Large intestine (tissue), 3 donors: ENCODE results near the gene R3HCC1L. TPM values are rescaled to one million over a fixed set of nuclear protein-coding genes. Genes with fewer than 3 reads are reported as not detected.

Experiments
- DNase-seq, 2 donors: peaks; one replicate each; pipeline versions ENCODE4 v3.0.0 to v3.0.0-alpha.2; 2013
- H3K27ac ChIP-seq: one replicate; pipeline ENCODE4 v1.5.1; 2013; ENCODE audit warnings: low read length
- H3K27me3 ChIP-seq: 2 replicates; pipeline ENCODE4 v1.6.1; 2013; ENCODE audit warnings: low read length; ENCODE audit not compliant: control insufficient read depth, insufficient read depth
- H3K36me3 ChIP-seq: 2 replicates; pipeline ENCODE4 v1.6.1; 2013; ENCODE audit warnings: low read length; ENCODE audit not compliant: control insufficient read depth, insufficient read depth
- H3K4me1 ChIP-seq: one replicate; pipeline ENCODE4 v1.6.1; 2013; ENCODE audit warnings: low read length; ENCODE audit not compliant: control insufficient read depth, insufficient read depth
- H3K4me3 ChIP-seq: one replicate; pipeline ENCODE4 v1.5.1; 2013; ENCODE audit warnings: low read length
- H3K9me3 ChIP-seq: one replicate; pipeline ENCODE4 v1.6.1; 2013; ENCODE audit warnings: mild to moderate bottlenecking, low read depth, low read length, moderate library complexity; ENCODE audit not compliant: control insufficient read depth
- WGBS: methylation state at CpG from one replicate; pipeline ENCODE4 v1.1.5; 2013; ENCODE audit warnings: low lambda C conversion rate; ENCODE audit not compliant: insufficient coverage; 5-methylcytosine and 5-hydroxymethylcytosine counted together
- polyA plus RNA-seq: library from polyadenylated mRNA; unstranded; fragments of 120-200 nt; gene quantifications from one replicate; pipeline ENCODE4 v1.2.1, GENCODE V29; 2013

Gene R3HCC1L
- polyA plus RNA-seq, 1 donor = 18.2 TPM

DNA sequence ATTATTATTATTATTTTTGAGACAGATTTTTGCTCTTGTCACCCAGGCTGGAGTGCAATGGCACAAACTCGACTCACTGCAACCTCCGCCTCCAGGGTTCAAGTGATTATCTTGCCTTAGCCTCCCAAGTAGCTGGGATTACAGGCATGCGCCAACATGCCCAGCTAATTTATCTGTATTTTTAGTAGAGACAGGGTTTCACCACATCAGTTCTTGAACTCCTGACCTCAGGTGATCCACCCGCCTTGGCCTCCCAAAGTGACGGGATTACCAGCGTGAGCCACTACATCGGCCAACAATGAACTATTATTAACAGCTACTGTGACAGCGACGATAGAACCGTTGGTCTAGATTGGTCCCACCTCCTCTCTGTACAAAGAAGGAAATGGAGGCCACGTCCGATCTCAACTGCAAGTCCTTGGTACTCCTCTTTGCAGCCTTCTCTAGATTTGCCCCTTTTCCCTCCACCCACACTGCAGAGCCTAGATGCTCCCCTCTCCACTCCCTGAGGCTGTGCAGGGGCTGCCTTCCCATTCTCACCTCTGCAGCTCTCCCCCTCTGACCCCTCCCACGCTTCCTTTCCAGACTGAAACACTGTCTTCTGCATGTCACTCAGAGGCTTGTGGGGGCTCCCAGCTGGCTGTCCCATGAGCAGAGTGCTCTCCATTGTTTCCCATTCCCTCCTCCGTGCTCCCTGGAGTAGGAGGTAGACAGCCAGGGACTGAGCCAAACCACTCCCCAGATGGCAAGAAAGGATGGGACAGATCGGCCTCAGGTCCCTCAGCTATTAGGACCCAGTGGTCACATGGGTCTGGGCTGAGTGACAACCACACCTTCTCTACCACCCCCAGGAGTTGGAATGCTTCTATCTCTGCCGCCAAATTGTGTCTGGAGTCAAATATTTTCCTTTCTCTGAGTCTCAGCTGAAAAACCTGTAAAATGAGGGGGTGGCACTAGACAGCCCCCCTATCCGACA is 131.2 kb downstream of the R3HCC1L start:
- Histone ChIP-seq H3K36me3 (no peaks in the 10 kb centered on the region), H3K4me1 (no peaks in the 10 kb centered on the region), H3K9me3 (peaks cover 3% of the 10 kb centered on the region), H3K27ac (no peak overlapping the region), H3K27me3 (peaks cover 47% of the 10 kb centered on the region), H3K4me3 (no peak overlapping the region)
- DNase-seq = no peak
- WGBS = no CpG with 5 or more reads among the region's 17 CpGs

DNA sequence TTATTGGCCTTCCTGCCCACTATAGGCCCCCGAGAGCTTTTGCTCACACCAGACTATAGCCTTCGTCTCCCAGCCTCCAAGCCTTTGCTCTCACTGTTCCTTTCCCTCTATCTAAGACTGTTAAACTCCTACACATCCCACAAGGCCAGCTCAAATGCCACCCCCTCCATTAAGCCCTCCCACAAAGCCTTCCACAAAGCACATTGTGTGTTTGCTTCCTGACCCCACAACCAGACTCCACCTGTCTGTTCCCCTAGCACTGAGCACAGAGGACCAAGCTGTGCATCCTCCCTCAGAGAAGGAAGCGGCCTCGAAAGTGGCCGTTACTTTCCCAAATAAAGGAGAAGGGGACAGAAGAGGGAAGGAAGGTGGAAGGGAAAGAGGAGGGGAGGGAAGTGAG is 132.2 kb downstream of the R3HCC1L start:
- H3K36me3 ChIP-seq = no peaks in the 10 kb centered on the region
- H3K27me3 ChIP-seq = peaks cover 51% of the 10 kb centered on the region
- H3K9me3 ChIP-seq = peaks cover 3% of the 10 kb centered on the region
- 80% methylated on average over 1 of the region's 5 CpGs for WGBS
- H3K4me1 ChIP-seq = no peaks in the 10 kb centered on the region
- DNase-seq = no peak
- no peak overlapping the region for H3K4me3 ChIP-seq
- no peak overlapping the region for H3K27ac ChIP-seq

DNA sequence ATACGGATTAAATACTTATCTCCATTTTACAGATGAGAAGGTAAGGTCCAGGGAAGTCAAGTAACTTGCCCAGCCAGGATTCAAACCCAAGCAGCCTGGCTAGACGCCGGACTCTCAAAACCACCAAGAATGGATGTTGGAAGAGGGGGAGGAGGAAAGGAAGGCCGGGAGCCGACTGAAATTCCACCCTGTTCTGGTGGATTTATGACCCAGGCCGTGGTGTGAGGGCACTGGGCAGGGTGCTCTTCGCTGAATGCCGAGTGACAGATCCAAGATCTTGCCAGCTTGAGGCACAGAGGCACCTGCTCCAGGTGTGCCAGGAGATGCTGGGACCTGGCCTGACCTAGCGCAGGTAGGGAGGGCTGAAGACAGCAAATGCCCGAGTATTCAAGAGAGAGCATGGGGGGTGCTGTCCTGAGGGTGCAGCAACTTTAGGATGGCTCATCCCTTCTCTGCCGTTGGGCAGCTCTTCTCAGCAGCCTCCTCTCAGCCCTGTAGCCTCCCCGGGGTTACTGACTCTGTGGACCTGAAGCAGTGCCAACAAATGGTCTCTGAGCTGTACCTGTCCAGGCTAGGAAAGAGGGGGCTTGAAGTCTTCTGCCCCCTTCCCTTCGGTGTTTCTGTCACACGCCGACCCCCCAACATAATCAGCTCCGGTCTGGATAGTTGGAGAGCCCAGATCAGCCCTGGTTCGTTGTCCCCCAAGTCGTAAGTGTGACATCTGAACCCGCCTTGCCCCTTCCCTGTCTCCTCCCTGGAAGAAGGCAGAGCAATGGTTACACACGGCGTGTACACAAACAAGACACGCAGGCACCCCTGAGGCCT is 132.8 kb downstream of the R3HCC1L start:
- H3K9me3 ChIP-seq = peaks cover 3% of the 10 kb centered on the region
- no peaks in the 10 kb centered on the region for H3K4me1 ChIP-seq
- no peaks in the 10 kb centered on the region for H3K36me3 ChIP-seq
- DNase-seq = no peak
- peaks cover 56% of the 10 kb centered on the region for H3K27me3 ChIP-seq
- H3K27ac ChIP-seq = no peak overlapping the region
- 67% methylated on average over 1 of the region's 22 CpGs for WGBS
- H3K4me3 ChIP-seq = peak overlapping the region; percentile 37

DNA sequence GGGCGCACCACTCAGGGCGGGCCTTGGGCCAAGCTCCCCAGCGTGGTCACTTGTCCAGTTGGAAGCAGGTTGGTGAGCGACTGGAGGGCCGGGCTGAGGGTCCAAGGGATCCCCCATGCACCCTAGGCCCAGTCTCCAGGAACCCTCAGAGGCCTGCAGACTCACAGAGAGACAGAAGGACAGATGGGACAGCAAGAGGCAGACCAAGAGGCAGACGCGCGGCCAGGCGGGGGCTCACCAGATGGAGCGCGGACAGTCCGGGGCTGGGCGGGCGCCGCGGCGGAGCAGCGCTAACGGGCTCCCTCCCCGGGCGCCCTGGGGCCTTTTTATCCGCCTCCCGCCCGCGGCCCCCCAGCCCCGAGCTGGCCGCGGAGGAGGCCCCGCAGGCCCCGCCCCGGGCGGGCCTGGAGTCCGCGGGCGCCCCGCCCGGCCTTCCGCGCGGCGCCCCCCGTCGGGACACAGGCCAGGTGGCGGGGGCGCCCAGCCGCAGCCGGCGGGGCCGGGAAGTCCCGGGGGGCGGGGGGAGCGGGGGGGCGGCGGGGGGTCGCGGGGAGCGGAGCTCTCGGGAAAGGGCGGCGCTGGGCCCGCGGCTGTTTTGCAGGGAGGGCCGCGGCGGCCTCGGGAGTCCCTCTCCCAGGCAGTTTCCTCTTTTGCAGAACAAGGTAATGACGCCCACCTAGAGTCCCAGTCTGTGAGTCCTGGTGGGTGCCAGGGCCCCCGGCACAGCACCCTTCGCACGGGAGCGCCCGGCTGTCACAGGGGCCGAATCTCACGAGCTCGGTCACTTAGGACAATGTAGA is 133.6 kb downstream of the R3HCC1L start, which contains the start of gene LOXL4:
LOXL4 (minus strand) TSS at position 301 of the 800 bp plus-strand sequence. CDS start 5,175 bp downstream, outside the sequence.
- H3K4me3 ChIP-seq = peak within 1 kb of the TSS; percentile 38
- WGBS = no CpG with 5 or more reads among the region's 75 CpGs
- H3K27ac ChIP-seq = no peak within 1 kb of the TSS
- no peaks in the 10 kb centered on the region for H3K36me3 ChIP-seq
- peaks cover 61% of the 10 kb centered on the region for H3K27me3 ChIP-seq
- no peaks in the 10 kb centered on the region for H3K9me3 ChIP-seq
- no peaks in the 10 kb centered on the region for H3K4me1 ChIP-seq
- peak in 1 of 2 donors; percentile 31 for DNase-seq

DNA sequence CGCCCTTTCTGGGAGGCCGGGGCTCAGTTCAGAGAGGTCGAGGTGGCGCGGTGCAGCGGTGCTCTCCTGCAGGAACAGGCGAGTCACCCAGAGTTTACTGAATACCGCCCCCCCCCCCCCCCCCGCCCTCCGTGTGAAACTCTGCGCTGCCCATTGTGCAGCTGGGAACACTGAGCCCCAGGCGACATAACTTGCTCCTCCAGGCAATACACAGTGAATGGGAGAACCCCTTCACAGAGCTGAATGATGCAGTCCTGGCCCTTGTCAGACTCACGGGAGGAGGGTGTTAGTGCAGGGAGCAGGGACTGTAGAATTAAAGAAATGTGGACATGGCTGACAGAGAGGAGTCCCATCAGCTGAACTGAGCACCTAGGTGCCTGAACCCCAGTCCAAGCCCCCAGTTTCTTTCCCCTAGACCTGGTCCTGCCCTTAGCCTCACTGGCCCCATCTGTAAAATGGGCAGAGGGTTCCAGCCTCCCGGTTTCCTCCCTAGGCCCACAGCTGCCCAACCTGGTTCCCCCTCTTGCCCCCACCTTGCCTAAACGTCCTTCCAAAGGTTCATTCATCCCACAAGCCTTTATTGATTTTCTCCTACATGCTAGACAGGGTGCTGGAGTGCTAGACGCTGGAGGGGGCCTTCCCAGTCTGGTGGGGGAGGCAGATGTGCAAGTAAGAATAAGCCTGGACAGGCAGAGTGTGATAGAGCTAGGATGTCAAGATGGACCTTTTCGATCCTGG is 134.4 kb downstream of the R3HCC1L start:
- peak overlapping the region; percentile 38 for H3K4me3 ChIP-seq
- no peak for DNase-seq
- no CpG with 5 or more reads among the region's 17 CpGs for WGBS
- H3K4me1 ChIP-seq = no peaks in the 10 kb centered on the region
- H3K27me3 ChIP-seq = peaks cover 67% of the 10 kb centered on the region
- no peak overlapping the region for H3K27ac ChIP-seq
- no peaks in the 10 kb centered on the region for H3K36me3 ChIP-seq
- H3K9me3 ChIP-seq = no peaks in the 10 kb centered on the region

DNA sequence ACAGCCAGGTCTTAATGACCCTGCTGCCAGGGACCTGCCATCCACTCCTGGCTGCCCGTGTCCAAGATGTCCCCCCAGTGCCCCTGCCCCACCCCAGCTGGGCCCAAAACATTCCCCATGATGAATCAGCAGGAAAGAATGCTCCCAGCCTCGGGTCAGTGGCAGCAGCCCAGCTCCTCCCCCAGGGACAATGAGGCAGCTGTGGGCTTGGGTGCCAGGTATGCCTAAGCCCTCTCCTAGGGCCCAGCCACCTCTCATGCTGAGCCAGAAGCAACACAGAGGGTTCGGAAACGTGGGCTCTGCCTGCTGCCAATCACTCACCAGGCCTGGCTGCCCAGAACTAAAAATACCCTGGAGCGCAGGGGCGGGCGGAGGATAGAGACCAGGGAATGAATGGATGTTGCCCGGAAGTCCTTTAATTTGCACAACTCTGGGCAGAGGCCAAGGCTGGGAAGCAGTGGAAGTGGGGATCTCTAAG is 135.0 kb downstream of the R3HCC1L start:
- Histone ChIP-seq H3K9me3 (no peaks in the 10 kb centered on the region), H3K27ac (no peak overlapping the region), H3K4me1 (no peaks in the 10 kb centered on the region), H3K27me3 (peaks cover 64% of the 10 kb centered on the region), H3K4me3 (no peak overlapping the region), H3K36me3 (no peaks in the 10 kb centered on the region)
- peak in 1 of 2 donors; percentile 26 for DNase-seq
- WGBS = no CpG with 5 or more reads among the region's 8 CpGs

DNA sequence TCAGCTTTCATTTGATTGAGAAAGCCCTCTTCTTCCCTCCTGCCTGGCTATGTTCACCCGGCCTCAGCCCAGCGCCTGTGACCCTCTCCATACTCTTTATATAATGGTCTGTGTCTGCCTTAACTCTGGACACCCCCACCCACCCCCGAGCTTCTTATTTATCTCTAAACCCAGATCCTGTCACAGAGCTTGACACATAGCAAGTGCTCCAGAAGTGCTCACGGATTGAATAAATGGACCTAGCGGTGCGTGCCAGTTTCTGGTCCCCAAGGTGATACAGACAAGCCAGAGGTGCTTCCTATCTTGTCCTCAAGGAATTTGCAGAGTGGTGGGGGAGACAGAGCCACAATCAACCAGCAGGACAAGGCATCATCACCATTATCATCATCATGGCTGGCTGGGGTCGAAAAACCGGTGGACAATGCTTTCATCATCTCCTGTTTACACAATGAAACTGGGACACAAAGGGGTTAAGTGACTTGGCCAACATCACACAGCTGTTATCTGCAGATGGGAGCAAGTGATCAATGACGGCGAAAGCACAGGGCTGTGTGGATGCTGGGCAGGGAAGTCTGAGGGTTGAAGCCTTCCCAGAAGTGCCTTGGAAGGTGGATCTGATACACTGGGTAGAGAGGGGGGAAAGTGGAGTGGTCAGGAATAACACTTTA is 135.8 kb downstream of the R3HCC1L start:
- Histone ChIP-seq H3K27me3 (peaks cover 60% of the 10 kb centered on the region), H3K9me3 (no peaks in the 10 kb centered on the region), H3K4me1 (no peaks in the 10 kb centered on the region), H3K4me3 (no peak overlapping the region), H3K27ac (no peak overlapping the region), H3K36me3 (no peaks in the 10 kb centered on the region)
- no peak for DNase-seq
- WGBS = 92% methylated on average over 2 of the region's 10 CpGs

DNA sequence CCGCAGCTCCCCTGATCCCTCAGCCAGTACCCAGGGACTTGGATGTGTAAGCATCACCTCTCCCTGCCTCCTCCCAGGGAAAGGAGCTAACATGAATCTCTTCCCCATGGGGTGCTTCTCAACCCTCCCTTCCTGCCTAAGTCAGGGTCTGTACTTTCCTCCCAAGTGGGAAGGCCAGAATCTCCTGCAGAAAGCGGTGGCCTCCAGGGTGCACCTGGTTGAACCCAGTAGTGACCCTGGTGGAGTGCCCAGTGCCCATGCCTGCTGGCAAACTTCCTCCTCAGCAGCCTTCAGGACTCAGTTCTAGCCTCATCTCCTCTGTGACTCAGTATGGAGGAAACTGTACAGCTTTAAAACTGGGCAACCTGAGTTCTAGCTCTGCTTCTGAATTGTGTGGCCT is 136.3 kb downstream of the R3HCC1L start:
- Histone ChIP-seq H3K36me3 (no peaks in the 10 kb centered on the region), H3K4me1 (no peaks in the 10 kb centered on the region), H3K4me3 (no peak overlapping the region), H3K9me3 (no peaks in the 10 kb centered on the region), H3K27me3 (peaks cover 60% of the 10 kb centered on the region), H3K27ac (no peak overlapping the region)
- WGBS = no CpG with 5 or more reads among the region's 2 CpGs
- no peak for DNase-seq

DNA sequence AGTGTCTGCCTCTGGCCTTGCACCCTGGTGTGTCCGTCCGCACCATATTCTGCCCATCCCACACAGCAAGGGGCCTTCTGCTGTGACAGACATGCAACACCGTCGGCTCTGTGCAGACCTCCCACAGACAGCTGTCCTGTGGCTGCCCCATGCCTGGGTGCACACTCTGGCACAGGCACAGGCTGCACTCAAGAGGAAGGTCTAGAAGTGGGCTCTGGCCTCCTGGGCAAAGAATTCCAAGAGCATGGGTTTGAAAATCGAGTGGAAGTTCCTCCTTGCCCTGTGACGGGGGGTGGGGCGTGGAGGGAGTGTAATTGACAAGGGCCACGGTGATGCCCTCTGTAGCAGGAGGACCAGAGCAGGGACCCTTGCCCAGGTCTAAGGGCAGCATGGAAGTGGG is 137.8 kb downstream of the R3HCC1L start:
- no CpG with 5 or more reads among the region's 8 CpGs for WGBS
- Histone ChIP-seq H3K27me3 (peaks cover 45% of the 10 kb centered on the region), H3K4me1 (no peaks in the 10 kb centered on the region), H3K9me3 (no peaks in the 10 kb centered on the region), H3K4me3 (no peak overlapping the region), H3K27ac (no peak overlapping the region), H3K36me3 (no peaks in the 10 kb centered on the region)
- no peak for DNase-seq
